Mesendoderm (in vitro differentiated cells): Measurements from ENCODE around the gene CACNG5.

ENCODE experiments used
- DNase-seq: peaks from one replicate; pipeline ENCODE4 v3.0.0; 2013
- H2AK5ac ChIP-seq: 2 replicates; pipeline ENCODE4 v1.6.1; 2013; ENCODE audit warnings: low read length, inconsistent platforms
- H2BK120ac ChIP-seq: 2 replicates; pipeline ENCODE4 v1.6.1; 2013; ENCODE audit warnings: low read depth, mild to moderate bottlenecking, low read length, moderate library complexity, mixed read lengths
- H2BK15ac ChIP-seq: replicated peaks from 2 replicates; pipeline ENCODE4 v1.6.1; 2013; ENCODE audit warnings: low read depth, mild to moderate bottlenecking, moderate library complexity
- H2BK5ac ChIP-seq: 2 replicates; pipeline ENCODE4 v1.6.1; 2013; ENCODE audit warnings: low read length, inconsistent platforms
- H3K18ac ChIP-seq: 2 replicates; pipeline ENCODE4 v1.6.1; 2013; ENCODE audit warnings: mild to moderate bottlenecking, low read length, mixed read lengths
- H3K23ac ChIP-seq: one replicate; pipeline ENCODE4 v1.6.1; 2013; ENCODE audit warnings: low read length
- H3K27ac ChIP-seq: 2 replicates; pipeline ENCODE4 v1.5.1; 2013; ENCODE audit warnings: low read depth, mild to moderate bottlenecking, inconsistent platforms, low read length, moderate library complexity
- H3K27me3 ChIP-seq: 2 replicates; pipeline ENCODE4 v1.6.1; 2013; ENCODE audit warnings: low read length, control low read depth, mild to moderate bottlenecking, inconsistent platforms; ENCODE audit not compliant: insufficient read depth, poor library complexity
- H3K36me3 ChIP-seq: 2 replicates; pipeline ENCODE4 v1.6.1; 2013; ENCODE audit warnings: low read length, inconsistent platforms; ENCODE audit not compliant: control insufficient read depth, insufficient read depth
- H3K4ac ChIP-seq: one replicate; pipeline ENCODE4 v1.6.1; 2013; ENCODE audit warnings: low read depth, mild to moderate bottlenecking, low read length, moderate library complexity
- H3K4me1 ChIP-seq: 2 replicates; pipeline ENCODE4 v1.6.1; 2013; ENCODE audit warnings: low read depth, low read length, inconsistent platforms; ENCODE audit not compliant: control insufficient read depth
- H3K4me2 ChIP-seq: 2 replicates; pipeline ENCODE4 v1.6.1; 2013; ENCODE audit warnings: low read length
- H3K4me3 ChIP-seq: 2 replicates; pipeline ENCODE4 v1.5.1; 2013; ENCODE audit warnings: mild to moderate bottlenecking, low read length
- H3K56ac ChIP-seq: one replicate; pipeline ENCODE4 v1.6.1; 2013; ENCODE audit warnings: low read length
- H3K79me1 ChIP-seq: 2 replicates; pipeline ENCODE4 v1.6.1; 2013; ENCODE audit warnings: low read length, inconsistent platforms
- H3K79me2 ChIP-seq: 2 replicates; pipeline ENCODE4 v1.6.1; 2013; ENCODE audit warnings: mild to moderate bottlenecking, low read length; ENCODE audit not compliant: control insufficient read depth, insufficient read depth
- H3K9ac ChIP-seq: 2 replicates; pipeline ENCODE4 v1.6.1; 2013; ENCODE audit warnings: low read length, inconsistent platforms
- H4K5ac ChIP-seq: one replicate; pipeline ENCODE4 v1.6.1; 2013; ENCODE audit warnings: low read length
- H4K8ac ChIP-seq: one replicate; pipeline ENCODE4 v1.6.1; 2013; ENCODE audit warnings: low read depth, mild to moderate bottlenecking, control low read depth, low read length, moderate library complexity
- WGBS: extraction: QIAGEN DNeasy Blood & Tissue Kit; methylation state at CpG from one replicate; pipeline ENCODE4 v1.1.7; 2013; ENCODE audit warnings: low lambda C conversion rate, missing lambda C conversion rate; ENCODE audit not compliant: insufficient coverage; ENCODE audit errors: extremely low coverage; 5-methylcytosine and 5-hydroxymethylcytosine counted together

Gene CACNG5

DNA sequence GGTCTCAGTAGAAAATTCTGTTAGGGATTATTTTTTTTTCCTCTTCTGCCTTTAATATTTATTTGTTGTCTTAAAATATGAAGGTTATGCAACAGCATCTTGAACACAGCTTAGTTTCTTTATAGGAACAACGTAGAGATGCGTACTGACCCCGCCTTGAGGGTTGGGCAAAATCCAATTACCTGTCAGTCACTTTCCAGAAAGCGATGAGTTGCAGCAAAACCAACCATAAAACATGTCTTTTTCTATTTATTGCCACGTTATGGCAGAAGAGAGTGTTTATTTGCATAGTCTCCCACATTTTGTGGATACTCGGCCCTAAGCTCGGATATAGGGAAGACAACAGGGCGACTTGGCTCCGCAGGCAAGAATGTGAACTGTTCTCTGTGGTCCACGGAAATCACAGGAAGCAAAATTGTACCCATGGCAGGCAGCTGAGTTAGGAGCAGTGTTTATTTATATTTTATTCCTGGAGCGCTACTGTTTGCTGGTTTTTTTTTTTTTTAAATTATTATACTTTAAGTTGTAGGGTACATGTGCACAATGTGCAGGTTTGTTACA, 44.3 kb upstream of the CACNG5 start:
- H3K23ac ChIP-seq: no peak overlapping the region
- H3K79me1 ChIP-seq: no peaks in the 10 kb centered on the region
- H3K27ac ChIP-seq: no peak overlapping the region
- no peak overlapping the region for H3K56ac ChIP-seq
- WGBS: no CpG with 5 or more reads among the region's 11 CpGs
- no peaks in the 10 kb centered on the region for H3K36me3 ChIP-seq
- no peak overlapping the region for H2BK120ac ChIP-seq
- no peak overlapping the region for H3K9ac ChIP-seq
- H3K4me2 ChIP-seq: no peak overlapping the region
- H4K8ac ChIP-seq: no peak overlapping the region
- no peaks in the 10 kb centered on the region for H3K4me1 ChIP-seq
- no peak overlapping the region for H3K4ac ChIP-seq
- no peak overlapping the region for H2BK5ac ChIP-seq
- no peak overlapping the region for H3K18ac ChIP-seq
- DNase-seq: no peak
- H3K4me3 ChIP-seq: no peak overlapping the region
- H2AK5ac ChIP-seq: no peak overlapping the region
- no peak overlapping the region for H4K5ac ChIP-seq
- H3K27me3 ChIP-seq: no peaks in the 10 kb centered on the region
- no peaks in the 10 kb centered on the region for H3K79me2 ChIP-seq
- H2BK15ac ChIP-seq: no peak overlapping the region

DNA sequence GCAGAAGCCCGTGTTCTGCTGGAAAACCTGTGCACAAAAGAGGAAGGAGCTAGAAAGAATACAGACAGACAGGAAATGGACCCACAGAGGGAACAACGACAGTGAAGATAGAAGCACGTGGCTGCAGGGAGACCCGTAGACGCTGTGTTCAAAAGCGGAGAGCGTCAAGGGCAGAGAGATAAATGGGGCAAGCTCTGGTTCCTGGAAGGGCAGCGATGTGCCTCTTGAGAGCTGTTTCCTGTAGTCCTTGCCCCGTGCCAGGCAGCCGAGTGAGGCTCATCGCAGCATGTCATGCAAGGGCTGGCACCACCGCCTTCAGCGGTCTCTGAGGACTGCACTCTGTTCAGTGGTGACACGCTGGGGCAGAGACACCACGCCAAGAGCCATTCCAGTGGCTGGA, 43.6 kb upstream of the CACNG5 start:
- Histone ChIP-seq H3K27ac (no peak overlapping the region), H3K4me1 (no peaks in the 10 kb centered on the region), H3K4ac (no peak overlapping the region), H3K23ac (no peak overlapping the region), H3K4me3 (no peak overlapping the region), H3K79me1 (no peaks in the 10 kb centered on the region), H4K8ac (no peak overlapping the region), H4K5ac (no peak overlapping the region), H2BK120ac (no peak overlapping the region), H3K18ac (no peak overlapping the region), H3K36me3 (no peaks in the 10 kb centered on the region), H2BK15ac (no peak overlapping the region), H3K79me2 (no peaks in the 10 kb centered on the region), H3K9ac (no peak overlapping the region), H3K56ac (no peak overlapping the region), H2BK5ac (no peak overlapping the region), H2AK5ac (no peak overlapping the region), H3K4me2 (no peak overlapping the region), H3K27me3 (no peaks in the 10 kb centered on the region)
- WGBS: no CpG with 5 or more reads among the region's 15 CpGs
- DNase-seq: no peak

DNA sequence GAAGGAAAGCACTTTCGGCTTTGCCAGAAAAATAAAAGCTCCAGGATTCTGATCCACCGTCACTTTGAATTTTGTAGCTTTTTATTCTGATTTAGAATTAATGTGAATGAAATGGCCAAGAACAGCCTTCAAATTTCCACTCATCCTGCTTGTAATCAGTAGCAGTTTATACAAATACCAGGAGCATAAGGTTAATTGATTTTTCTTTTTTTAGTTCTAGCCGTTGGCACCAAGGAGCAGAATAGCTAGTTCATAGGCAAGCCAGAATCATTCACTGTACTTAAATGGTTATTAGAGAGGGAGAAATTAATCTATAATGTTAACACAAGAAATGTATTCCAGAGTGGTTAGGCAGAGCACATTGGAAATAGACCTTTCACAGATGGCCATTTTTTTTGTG, 41.1 kb upstream of the CACNG5 start:
- H3K79me1 ChIP-seq: no peaks in the 10 kb centered on the region
- no peak overlapping the region for H2BK5ac ChIP-seq
- no peak overlapping the region for H4K8ac ChIP-seq
- no peaks in the 10 kb centered on the region for H3K4me1 ChIP-seq
- no peak overlapping the region for H2AK5ac ChIP-seq
- H3K79me2 ChIP-seq: no peaks in the 10 kb centered on the region
- H3K4me3 ChIP-seq: no peak overlapping the region
- H4K5ac ChIP-seq: no peak overlapping the region
- no peak overlapping the region for H2BK120ac ChIP-seq
- no peak overlapping the region for H3K23ac ChIP-seq
- peak overlapping the region; percentile 15 for H3K56ac ChIP-seq
- H3K36me3 ChIP-seq: no peaks in the 10 kb centered on the region
- WGBS: no CpG with 5 or more reads among the region's 3 CpGs
- no peak overlapping the region for H3K18ac ChIP-seq
- H3K9ac ChIP-seq: no peak overlapping the region
- H3K4me2 ChIP-seq: no peak overlapping the region
- no peak overlapping the region for H2BK15ac ChIP-seq
- H3K27me3 ChIP-seq: no peaks in the 10 kb centered on the region
- no peak for DNase-seq
- H3K4ac ChIP-seq: no peak overlapping the region
- no peak overlapping the region for H3K27ac ChIP-seq

DNA sequence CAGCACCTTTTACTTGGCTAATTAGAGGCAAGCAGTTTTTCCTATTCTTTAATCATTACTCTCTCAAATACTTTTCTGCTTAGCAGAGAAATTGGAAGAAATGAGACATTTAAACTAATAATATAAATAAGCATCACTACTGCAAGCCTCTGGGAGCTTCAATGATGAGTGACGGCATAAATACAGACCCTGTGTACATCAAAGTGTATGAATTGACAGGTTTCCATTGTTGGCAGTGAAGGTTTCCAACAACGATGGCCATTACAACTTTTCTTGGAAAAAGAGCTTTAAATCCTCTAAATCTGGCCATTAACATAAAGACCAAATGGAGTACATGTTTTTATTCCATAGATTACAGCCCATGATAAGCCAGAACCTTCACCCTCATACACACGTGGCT, 39.4 kb upstream of the CACNG5 start:
- no peak overlapping the region for H3K18ac ChIP-seq
- no peaks in the 10 kb centered on the region for H3K79me2 ChIP-seq
- H3K27ac ChIP-seq: no peak overlapping the region
- no peak for DNase-seq
- no peak overlapping the region for H2AK5ac ChIP-seq
- no peak overlapping the region for H4K8ac ChIP-seq
- H3K9ac ChIP-seq: no peak overlapping the region
- H3K79me1 ChIP-seq: no peaks in the 10 kb centered on the region
- no peak overlapping the region for H3K4ac ChIP-seq
- H3K23ac ChIP-seq: no peak overlapping the region
- H2BK15ac ChIP-seq: no peak overlapping the region
- no peak overlapping the region for H2BK120ac ChIP-seq
- H4K5ac ChIP-seq: no peak overlapping the region
- no peak overlapping the region for H3K4me3 ChIP-seq
- no peak overlapping the region for H3K4me2 ChIP-seq
- no peak overlapping the region for H3K56ac ChIP-seq
- no peaks in the 10 kb centered on the region for H3K36me3 ChIP-seq
- H2BK5ac ChIP-seq: no peak overlapping the region
- no peaks in the 10 kb centered on the region for H3K4me1 ChIP-seq
- no peaks in the 10 kb centered on the region for H3K27me3 ChIP-seq
- WGBS: no CpG with 5 or more reads among the region's 3 CpGs

DNA sequence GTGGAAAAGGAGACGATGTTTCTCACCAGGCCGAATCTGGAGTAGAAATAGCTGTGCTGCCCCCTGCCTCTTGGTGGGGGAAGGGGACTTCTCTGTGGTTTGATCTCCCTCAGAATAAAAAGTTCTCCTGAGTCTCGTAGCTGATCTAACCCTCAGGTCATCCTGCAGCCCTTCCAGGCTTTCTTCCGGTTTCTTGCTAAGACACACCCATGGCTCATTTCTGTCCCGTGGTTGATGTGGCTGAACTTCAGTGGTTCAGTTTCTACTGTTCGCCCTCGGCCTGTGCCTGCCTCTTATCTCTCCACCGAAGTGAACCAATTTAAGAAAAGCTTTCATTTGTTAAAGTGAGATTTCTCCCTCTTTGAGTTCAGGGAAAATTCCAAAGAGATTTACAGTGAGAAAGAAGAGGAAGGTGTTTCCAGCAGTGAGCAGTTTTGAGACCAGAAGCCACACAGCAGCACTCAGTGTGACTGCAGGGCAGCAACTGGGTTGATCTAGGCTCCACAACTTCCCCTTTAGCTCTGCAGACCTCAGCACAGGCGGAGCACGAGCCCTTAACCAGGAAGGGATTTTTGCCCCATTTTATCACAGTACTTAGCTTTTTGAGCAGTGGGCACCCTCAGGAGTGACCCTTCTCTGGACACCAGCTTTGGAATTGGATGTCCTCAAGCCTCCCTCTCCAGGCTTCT, 34.9 kb upstream of the CACNG5 start:
- no peak overlapping the region for H3K4ac ChIP-seq
- no peaks in the 10 kb centered on the region for H3K36me3 ChIP-seq
- H3K79me2 ChIP-seq: no peaks in the 10 kb centered on the region
- DNase-seq: no peak
- no peak overlapping the region for H3K56ac ChIP-seq
- H2BK120ac ChIP-seq: no peak overlapping the region
- H3K4me2 ChIP-seq: no peak overlapping the region
- no peak overlapping the region for H3K23ac ChIP-seq
- no peak overlapping the region for H2BK15ac ChIP-seq
- no peak overlapping the region for H3K4me3 ChIP-seq
- H2AK5ac ChIP-seq: no peak overlapping the region
- H3K18ac ChIP-seq: no peak overlapping the region
- H3K27ac ChIP-seq: no peak overlapping the region
- no CpG with 5 or more reads among the region's 10 CpGs for WGBS
- no peaks in the 10 kb centered on the region for H3K27me3 ChIP-seq
- H2BK5ac ChIP-seq: no peak overlapping the region
- H4K8ac ChIP-seq: no peak overlapping the region
- H3K79me1 ChIP-seq: no peaks in the 10 kb centered on the region
- no peaks in the 10 kb centered on the region for H3K4me1 ChIP-seq
- no peak overlapping the region for H3K9ac ChIP-seq
- H4K5ac ChIP-seq: no peak overlapping the region

DNA sequence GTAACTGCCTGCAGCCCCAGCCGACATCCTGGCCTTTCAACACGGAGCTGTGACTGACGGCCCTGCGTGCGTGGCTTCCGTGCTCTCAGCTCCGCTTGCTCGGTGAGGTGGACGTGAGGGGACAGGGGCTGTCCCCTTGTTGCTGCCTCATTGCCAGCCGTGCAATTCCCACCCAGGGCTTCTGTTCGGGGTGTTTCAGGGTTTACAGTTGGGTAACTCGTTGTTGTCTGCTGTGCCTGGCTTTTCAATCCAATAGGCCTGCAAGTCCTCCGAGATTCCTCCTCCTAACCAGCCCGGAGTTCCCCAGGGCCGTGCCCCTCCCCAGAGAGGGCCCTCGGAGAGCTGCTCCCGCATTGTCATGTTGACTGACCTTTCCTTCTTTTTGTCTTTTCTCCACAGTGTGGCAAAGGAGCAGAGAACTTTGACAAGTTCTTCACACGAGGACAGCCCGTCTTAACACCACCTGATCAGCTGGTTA, 31.4 kb upstream of the CACNG5 start:
- H3K4me2 ChIP-seq: no peak overlapping the region
- no CpG with 5 or more reads among the region's 19 CpGs for WGBS
- H3K4me3 ChIP-seq: no peak overlapping the region
- no peaks in the 10 kb centered on the region for H3K36me3 ChIP-seq
- H3K4ac ChIP-seq: no peak overlapping the region
- DNase-seq: no peak
- H2BK120ac ChIP-seq: no peak overlapping the region
- H4K5ac ChIP-seq: no peak overlapping the region
- H3K9ac ChIP-seq: no peak overlapping the region
- no peak overlapping the region for H2BK5ac ChIP-seq
- no peaks in the 10 kb centered on the region for H3K4me1 ChIP-seq
- H2BK15ac ChIP-seq: no peak overlapping the region
- no peaks in the 10 kb centered on the region for H3K79me2 ChIP-seq
- no peak overlapping the region for H3K27ac ChIP-seq
- H2AK5ac ChIP-seq: no peak overlapping the region
- H3K56ac ChIP-seq: peak overlapping the region; percentile 56
- no peak overlapping the region for H3K23ac ChIP-seq
- no peak overlapping the region for H4K8ac ChIP-seq
- no peak overlapping the region for H3K18ac ChIP-seq
- H3K79me1 ChIP-seq: no peaks in the 10 kb centered on the region
- no peaks in the 10 kb centered on the region for H3K27me3 ChIP-seq
